Measurements from ENCODE around the gene BTRC.

- TF ChIP-seq YY1 (IDR thresholded peaks at IDR 0.05; ENCODE audit: extremely low read depth, insufficient replicate concordance, low read depth, low read length) (no peak), EZH2 (IDR thresholded peaks at IDR 0.05) (no peak), CEBPB (IDR thresholded peaks at IDR 0.05; ENCODE audit: low read depth) (no peak), REST (IDR thresholded peaks at IDR 0.05; ENCODE audit: low read depth) (no peak), SP1 (IDR thresholded peaks at IDR 0.05; ENCODE audit: low read depth) (no peak), EZH2phosphoT487 (IDR thresholded peaks at IDR 0.05; ENCODE audit: borderline replicate concordance) (no peak), ELF1 (IDR thresholded peaks at IDR 0.05; ENCODE audit: borderline replicate concordance, low read depth) (no peak), POLR2AphosphoS5 (IDR thresholded peaks at IDR 0.05; ENCODE audit: low read depth, low read length) (no peak), FOSL1 (IDR thresholded peaks at IDR 0.05; ENCODE audit: low read depth) (no peak), TCF7L2 (IDR thresholded peaks at IDR 0.05; ENCODE audit: borderline replicate concordance, extremely low read depth, insufficient read depth, insufficient read length) (no peak)
- TF ChIP-seq, protein P1, sequence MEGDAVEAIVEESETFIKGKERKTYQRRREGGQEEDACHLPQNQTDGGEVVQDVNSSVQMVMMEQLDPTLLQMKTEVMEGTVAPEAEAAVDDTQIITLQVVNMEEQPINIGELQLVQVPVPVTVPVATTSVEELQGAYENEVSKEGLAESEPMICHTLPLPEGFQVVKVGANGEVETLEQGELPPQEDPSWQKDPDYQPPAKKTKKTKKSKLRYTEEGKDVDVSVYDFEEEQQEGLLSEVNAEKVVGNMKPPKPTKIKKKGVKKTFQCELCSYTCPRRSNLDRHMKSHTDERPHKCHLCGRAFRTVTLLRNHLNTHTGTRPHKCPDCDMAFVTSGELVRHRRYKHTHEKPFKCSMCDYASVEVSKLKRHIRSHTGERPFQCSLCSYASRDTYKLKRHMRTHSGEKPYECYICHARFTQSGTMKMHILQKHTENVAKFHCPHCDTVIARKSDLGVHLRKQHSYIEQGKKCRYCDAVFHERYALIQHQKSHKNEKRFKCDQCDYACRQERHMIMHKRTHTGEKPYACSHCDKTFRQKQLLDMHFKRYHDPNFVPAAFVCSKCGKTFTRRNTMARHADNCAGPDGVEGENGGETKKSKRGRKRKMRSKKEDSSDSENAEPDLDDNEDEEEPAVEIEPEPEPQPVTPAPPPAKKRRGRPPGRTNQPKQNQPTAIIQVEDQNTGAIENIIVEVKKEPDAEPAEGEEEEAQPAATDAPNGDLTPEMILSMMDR (IDR thresholded peaks at IDR 0.05 in 2 of 3, conservative IDR thresholded peaks at IDR 0.05 in 1 of 3; ENCODE audit: borderline replicate concordance in 1 of 3, insufficient read depth in 1 of 3, low read depth in 2 of 3, low read length in 2 of 3): no peak
- TF ChIP-seq, protein P2, sequence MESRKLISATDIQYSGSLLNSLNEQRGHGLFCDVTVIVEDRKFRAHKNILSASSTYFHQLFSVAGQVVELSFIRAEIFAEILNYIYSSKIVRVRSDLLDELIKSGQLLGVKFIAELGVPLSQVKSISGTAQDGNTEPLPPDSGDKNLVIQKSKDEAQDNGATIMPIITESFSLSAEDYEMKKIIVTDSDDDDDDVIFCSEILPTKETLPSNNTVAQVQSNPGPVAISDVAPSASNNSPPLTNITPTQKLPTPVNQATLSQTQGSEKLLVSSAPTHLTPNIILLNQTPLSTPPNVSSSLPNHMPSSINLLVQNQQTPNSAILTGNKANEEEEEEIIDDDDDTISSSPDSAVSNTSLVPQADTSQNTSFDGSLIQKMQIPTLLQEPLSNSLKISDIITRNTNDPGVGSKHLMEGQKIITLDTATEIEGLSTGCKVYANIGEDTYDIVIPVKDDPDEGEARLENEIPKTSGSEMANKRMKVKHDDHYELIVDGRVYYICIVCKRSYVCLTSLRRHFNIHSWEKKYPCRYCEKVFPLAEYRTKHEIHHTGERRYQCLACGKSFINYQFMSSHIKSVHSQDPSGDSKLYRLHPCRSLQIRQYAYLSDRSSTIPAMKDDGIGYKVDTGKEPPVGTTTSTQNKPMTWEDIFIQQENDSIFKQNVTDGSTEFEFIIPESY (IDR thresholded peaks at IDR 0.05; ENCODE audit: extremely low read depth, insufficient replicate concordance, low read length): no peak
These were observed 209.6 kb downstream of the BTRC start for GRCh38 chr10:101563497-101564040.

Measured in HCT116 (cell line).